H9 (cell line): ENCODE measurements around the gene INPP5A. TPM values are rescaled to one million over a fixed set of nuclear protein-coding genes. Genes with fewer than 3 reads are reported as not detected.

Experiments
- DNase-seq: peaks from one replicate; pipeline ENCODE4 v3.0.0-alpha.2; 2017
- H2AFZ ChIP-seq: one replicate; pipeline ENCODE4 v1.6.1; 2013; ENCODE audit warnings: mild to moderate bottlenecking, low read length, control low read depth, moderate library complexity
- H2AK5ac ChIP-seq: 2 replicates; pipeline ENCODE4 v1.6.1; 2013; ENCODE audit warnings: low read length, control low read depth, mixed read lengths; ENCODE audit not compliant: insufficient read length
- H2BK120ac ChIP-seq: one replicate; pipeline ENCODE4 v1.6.1; 2013; ENCODE audit warnings: low read depth, mild to moderate bottlenecking, low read length, control low read depth, inconsistent platforms; ENCODE audit not compliant: poor library complexity, severe bottlenecking
- H2BK12ac ChIP-seq: 2 replicates; pipeline ENCODE4 v1.6.1; 2013; ENCODE audit warnings: low read length, control low read depth, mixed read lengths, low read depth; ENCODE audit not compliant: insufficient read length
- H2BK15ac ChIP-seq: 2 replicates; pipeline ENCODE4 v1.6.1; 2013; ENCODE audit warnings: low read depth, low read length, control low read depth
- H2BK20ac ChIP-seq: one replicate; pipeline ENCODE4 v1.6.1; 2013; ENCODE audit warnings: low read depth, mild to moderate bottlenecking, low read length, control low read depth, inconsistent platforms; ENCODE audit not compliant: poor library complexity, severe bottlenecking
- H2BK5ac ChIP-seq: 2 replicates; pipeline ENCODE4 v1.6.1; 2013; ENCODE audit warnings: low read length, control low read depth, mixed read lengths; ENCODE audit not compliant: insufficient read length
- H3K14ac ChIP-seq: 2 replicates; pipeline ENCODE4 v1.6.1; 2013; ENCODE audit warnings: low read length, control low read depth; ENCODE audit not compliant: insufficient read depth
- H3K18ac ChIP-seq: 2 replicates; pipeline ENCODE4 v1.6.1; 2013; ENCODE audit warnings: low read depth, mild to moderate bottlenecking, mixed read lengths, low read length, control low read depth; ENCODE audit not compliant: insufficient read length
- H3K23ac ChIP-seq: 2 replicates; pipeline ENCODE4 v1.6.1; 2013; ENCODE audit warnings: low read length, control low read depth, mixed read lengths, low read depth; ENCODE audit not compliant: insufficient read length
- H3K23me2 ChIP-seq: 2 replicates; pipeline ENCODE4 v1.6.1; 2013; ENCODE audit warnings: low read depth, mild to moderate bottlenecking, mixed read lengths, low read length, control low read depth; ENCODE audit not compliant: insufficient read length, poor library complexity, severe bottlenecking
- H3K27ac ChIP-seq: 2 replicates; pipeline ENCODE4 v1.5.1; 2013; ENCODE audit warnings: low read length, control low read depth, mixed read lengths, low read depth; ENCODE audit not compliant: insufficient read length
- H3K27me3 ChIP-seq: 2 replicates; pipeline ENCODE4 v1.6.1; 2013; ENCODE audit warnings: low read length, control low read depth, inconsistent platforms; ENCODE audit not compliant: insufficient read depth
- H3K4ac ChIP-seq: 2 replicates; pipeline ENCODE4 v1.6.1; 2013; ENCODE audit warnings: low read depth, mild to moderate bottlenecking, control low read depth, inconsistent platforms, low read length, moderate library complexity
- H3K4me1 ChIP-seq: 2 replicates; pipeline ENCODE4 v1.6.1; 2013; ENCODE audit warnings: low read length, control low read depth, inconsistent platforms; ENCODE audit not compliant: insufficient read depth
- H3K4me2 ChIP-seq: 2 replicates; pipeline ENCODE4 v1.6.1; 2013; ENCODE audit warnings: low read length, control low read depth, mixed read lengths; ENCODE audit not compliant: insufficient read length, insufficient read depth
- H3K56ac ChIP-seq: 2 replicates; pipeline ENCODE4 v1.6.1; 2013; ENCODE audit warnings: low read depth, mild to moderate bottlenecking, mixed read lengths, low read length, control low read depth; ENCODE audit not compliant: insufficient read length
- H3K79me1 ChIP-seq: 2 replicates; pipeline ENCODE4 v1.6.1; 2013; ENCODE audit warnings: low read depth, mild to moderate bottlenecking, moderate library complexity, low read length, control low read depth, inconsistent platforms; ENCODE audit not compliant: insufficient read depth, poor library complexity, severe bottlenecking
- H3K79me2 ChIP-seq: 2 replicates; pipeline ENCODE4 v1.6.1; 2013; ENCODE audit warnings: low read length, control low read depth, inconsistent platforms; ENCODE audit not compliant: insufficient read depth
- H3K9ac ChIP-seq: 2 replicates; pipeline ENCODE4 v1.6.1; 2013; ENCODE audit warnings: low read length, control low read depth, mixed read lengths; ENCODE audit not compliant: insufficient read length; ENCODE audit errors: extremely low read depth
- H3K9me3 ChIP-seq: one replicate; pipeline ENCODE4 v1.6.1; 2013; ENCODE audit warnings: low read depth, low read length, inconsistent platforms; ENCODE audit not compliant: control insufficient read depth
- H3T11ph ChIP-seq: one replicate; pipeline ENCODE4 v1.6.1; 2013; ENCODE audit warnings: mild to moderate bottlenecking, low read length, control low read depth, inconsistent platforms
- H4K20me1 ChIP-seq: one replicate; pipeline ENCODE4 v1.6.1; 2013; ENCODE audit not compliant: control insufficient read depth, insufficient read length, insufficient read depth
- H4K5ac ChIP-seq: 2 replicates; pipeline ENCODE4 v1.6.1; 2013; ENCODE audit warnings: low read depth, mild to moderate bottlenecking, mixed read lengths, low read length, control low read depth; ENCODE audit not compliant: insufficient read length
- H4K8ac ChIP-seq: replicated peaks from 2 replicates; pipeline ENCODE4 v1.6.1; 2013; ENCODE audit warnings: low read length, control low read depth, mixed read lengths, low read depth; ENCODE audit not compliant: insufficient read length
- H4K91ac ChIP-seq: 2 replicates; pipeline ENCODE4 v1.6.1; 2013; ENCODE audit warnings: low read depth, mild to moderate bottlenecking, moderate library complexity, mixed read lengths, low read length, control low read depth; ENCODE audit not compliant: insufficient read length
- H3K27ac Mint-ChIP-seq, 3 experiments: 2 replicates in 2 of 3; 3 replicates in 1 of 3; pipeline ENCODE4 v1.8.0; 2020 to 2021; ENCODE audit warnings: mixed read lengths in 3 of 3, mild to moderate bottlenecking in 1 of 3, moderate library complexity in 1 of 3
- H3K27me3 Mint-ChIP-seq: 2 replicates; pipeline ENCODE4 v1.8.0; 2021; ENCODE audit warnings: low read depth, mild to moderate bottlenecking, moderate library complexity, mixed read lengths
- H3K36me3 Mint-ChIP-seq, 3 experiments: 2 replicates in 2 of 3; 3 replicates in 1 of 3; pipeline ENCODE4 v1.8.0; 2020 to 2021; ENCODE audit warnings: low read depth in 3 of 3, mixed read lengths in 3 of 3; ENCODE audit not compliant: insufficient read depth in 1 of 3
- H3K4me1 Mint-ChIP-seq, 2 experiments: 2 replicates each; pipeline ENCODE4 v1.8.0; 2020; ENCODE audit warnings: mixed read lengths in 2 of 2
- H3K4me3 Mint-ChIP-seq, 2 experiments: 2 replicates in 1 of 2; 3 replicates in 1 of 2; pipeline ENCODE4 v1.8.0; 2020 to 2021; ENCODE audit warnings: mild to moderate bottlenecking in 2 of 2, mixed read lengths in 2 of 2, moderate library complexity in 1 of 2
- H3K9me3 Mint-ChIP-seq, 2 experiments: 2 replicates in 1 of 2; 3 replicates in 1 of 2; pipeline ENCODE4 v1.8.0; 2020; ENCODE audit warnings: mild to moderate bottlenecking in 2 of 2, mixed read lengths in 2 of 2, moderate library complexity in 1 of 2
- CTCF ChIP-seq: fragments of 200-600 bp; sonication (generic); conservative IDR thresholded peaks from 3 replicates; pipeline ENCODE4 v1.8.0; 2021; ENCODE audit warnings: antibody characterized with exemption, mild to moderate bottlenecking
- WGBS: extraction: QIAGEN DNeasy Blood & Tissue Kit; methylation state at CpG from one replicate; pipeline ENCODE4 v1.1.7; 2013; ENCODE audit warnings: missing lambda C conversion rate, low lambda C conversion rate, mixed read lengths; ENCODE audit not compliant: insufficient read length; ENCODE audit errors: extremely low coverage; 5-methylcytosine and 5-hydroxymethylcytosine counted together
- total RNA-seq: library from RNA; stranded (reverse); gene quantifications from 2 replicates; pipeline ENCODE4 v1.2.1, GENCODE V29; 2021

Gene INPP5A
- total RNA-seq, 1 experiment from 2014 or later, result 17.7 TPM

DNA sequence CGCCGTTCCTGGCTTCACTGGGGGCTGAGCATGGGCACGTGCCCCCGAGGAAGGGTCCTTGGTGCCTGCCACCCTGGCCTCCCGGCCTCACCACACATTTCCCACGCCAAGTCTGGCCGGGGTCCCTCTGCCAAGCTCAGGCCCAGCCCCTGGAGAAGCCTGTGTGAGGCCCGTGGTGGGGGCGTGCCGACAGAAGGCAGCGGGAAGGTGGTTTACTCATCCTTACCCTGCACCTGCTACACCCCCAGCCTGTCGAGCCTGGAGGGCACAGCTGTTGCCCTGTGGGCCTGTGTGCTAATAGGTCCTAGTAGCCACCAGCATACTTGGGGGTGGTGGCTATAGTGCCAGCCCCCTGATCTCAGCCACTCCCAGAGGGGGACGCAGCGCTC, 201.6 kb downstream of the INPP5A start:
- H4K5ac ChIP-seq, result no peak overlapping the region
- H3K4me2 ChIP-seq, result no peak overlapping the region
- no peaks in the 10 kb centered on the region for H3K79me2 ChIP-seq
- no peak overlapping the region for H3T11ph ChIP-seq
- H3K79me1 ChIP-seq, result no peaks in the 10 kb centered on the region
- no peaks in the 10 kb centered on the region for H3K4me1 ChIP-seq
- TF ChIP-seq CTCF, result no peak
- no peak overlapping the region for H4K8ac ChIP-seq
- no peak overlapping the region for H2BK120ac ChIP-seq
- H2BK5ac ChIP-seq, result no peak overlapping the region
- no peaks in the 10 kb centered on the region for H3K9me3 Mint-ChIP-seq
- H3K23me2 ChIP-seq, result no peaks in the 10 kb centered on the region
- no peak overlapping the region for H4K91ac ChIP-seq
- no peak overlapping the region for H3K23ac ChIP-seq
- no peak overlapping the region for H3K18ac ChIP-seq
- H2BK15ac ChIP-seq, result no peak overlapping the region
- no peak overlapping the region for H2BK20ac ChIP-seq
- H2AFZ ChIP-seq, result no peak overlapping the region
- no peak overlapping the region for H3K9ac ChIP-seq
- H3K14ac ChIP-seq, result no peak overlapping the region
- no peaks in the 10 kb centered on the region for H4K20me1 ChIP-seq
- no peak overlapping the region for H2AK5ac ChIP-seq
- no peak for DNase-seq
- no peaks in the 10 kb centered on the region; the same call in 1 of the 2 replicates for H3K27me3 Mint-ChIP-seq
- H3K27me3 ChIP-seq, result no peaks in the 10 kb centered on the region
- no peak overlapping the region for H3K56ac ChIP-seq
- H3K36me3 Mint-ChIP-seq, result no peaks in the 10 kb centered on the region
- H2BK12ac ChIP-seq, result no peak overlapping the region
- no peak overlapping the region for H3K27ac ChIP-seq
- WGBS, result no CpG with 5 or more reads among the region's 14 CpGs
- H3K4me3 Mint-ChIP-seq, result no peak overlapping the region
- H3K4me1 Mint-ChIP-seq, result peaks cover 32 to 36% of the 10 kb centered on the region in 2 experiments
- H3K4ac ChIP-seq, result no peak overlapping the region
- H3K27ac Mint-ChIP-seq, result no peak overlapping the region; a peak in 1 of 7 replicates
- no peaks in the 10 kb centered on the region for H3K9me3 ChIP-seq
